Hepatocyte (in vitro differentiated cells): ENCODE data around the gene RUNX1. TPM values are rescaled to one million over a fixed set of nuclear protein-coding genes. Genes with fewer than 3 reads are reported as not detected.

Experiments used
- DNase-seq: peaks from one replicate; pipeline ENCODE4 v3.0.0-alpha.2; 2016; ENCODE audit warnings: low spot score
- H2AFZ ChIP-seq: fragments of 200-600 bp; sonication (generic); 2 replicates; pipeline ENCODE4 v1.6.0; 2016; ENCODE audit warnings: antibody characterized with exemption, mild to moderate bottlenecking
- H3K27ac ChIP-seq: fragments of 200-600 bp; sonication (generic); 2 replicates; pipeline ENCODE4 v1.5.1; 2016; ENCODE audit warnings: mild to moderate bottlenecking
- H3K27me3 ChIP-seq: fragments of 200-600 bp; sonication (generic); 2 replicates; pipeline ENCODE4 v1.6.1; 2016
- H3K36me3 ChIP-seq: fragments of 200-600 bp; sonication (generic); replicated peaks from 2 replicates; pipeline ENCODE4 v1.5.1; 2016; ENCODE audit warnings: low read depth; ENCODE audit not compliant: insufficient read depth
- H3K4me1 ChIP-seq: fragments of 200-600 bp; sonication (generic); 2 replicates; pipeline ENCODE4 v1.5.1; 2016; ENCODE audit warnings: mild to moderate bottlenecking, moderate library complexity; ENCODE audit not compliant: insufficient read depth
- H3K4me2 ChIP-seq: fragments of 200-600 bp; sonication (generic); 2 replicates; pipeline ENCODE4 v1.6.0; 2016
- H3K4me3 ChIP-seq: fragments of 200-600 bp; sonication (generic); 2 replicates; pipeline ENCODE4 v1.5.1; 2016; ENCODE audit warnings: mild to moderate bottlenecking
- H3K79me2 ChIP-seq: fragments of 200-600 bp; sonication (generic); 2 replicates; pipeline ENCODE4 v1.6.0; 2017; ENCODE audit warnings: mild to moderate bottlenecking
- H3K9me2 ChIP-seq: fragments of 200-600 bp; sonication (generic); replicated peaks from 2 replicates; pipeline ENCODE4 v1.6.0; 2017; ENCODE audit warnings: mild to moderate bottlenecking; ENCODE audit not compliant: insufficient read depth
- H3K9me3 ChIP-seq: fragments of 200-600 bp; sonication (generic); 2 replicates; pipeline ENCODE4 v1.5.1; 2016; ENCODE audit warnings: low read depth, mild to moderate bottlenecking
- H4K20me1 ChIP-seq: fragments of 200-600 bp; sonication (generic); 2 replicates; pipeline ENCODE4 v1.6.0; 2016; ENCODE audit warnings: mild to moderate bottlenecking; ENCODE audit not compliant: insufficient read depth, poor library complexity, severe bottlenecking
- CTCF ChIP-seq: fragments of 200-600 bp; sonication (generic); IDR thresholded peaks from 2 replicates; pipeline ENCODE4 v1.5.1; 2016; ENCODE audit warnings: antibody characterized with exemption, mild to moderate bottlenecking; ENCODE audit not compliant: poor library complexity
- EZH2 ChIP-seq: fragments of 200-600 bp; sonication (generic); IDR thresholded peaks from 2 replicates; pipeline ENCODE4 v1.6.1; 2016; ENCODE audit warnings: antibody characterized with exemption, mild to moderate bottlenecking, borderline replicate concordance
- EZH2phosphoT487 ChIP-seq: fragments of 200-600 bp; sonication (generic); IDR thresholded peaks from one replicate; pipeline ENCODE4 v1.6.1; 2018; ENCODE audit warnings: antibody characterized with exemption, mild to moderate bottlenecking, low read depth, moderate library complexity; ENCODE audit not compliant: unreplicated experiment, severe bottlenecking
- WGBS: methylation state at CpG from one replicate; pipeline ENCODE4 v1.1.6; 2016; ENCODE audit warnings: low lambda C conversion rate; ENCODE audit errors: missing lambda C conversion rate; 5-methylcytosine and 5-hydroxymethylcytosine counted together
- polyA plus RNA-seq: library from polyadenylated mRNA; unstranded; fragments of >200 nt; fragmentation: Nextera tagmentation; extraction: Ambion mirVana; gene quantifications from 2 replicates; pipeline ENCODE4 v1.2.1, GENCODE V29; 2016
- total RNA-seq: library from RNA; depleted of rRNA; stranded (reverse); fragments of >200 nt; gene quantifications from 2 replicates; pipeline ENCODE4 v1.2.3, GENCODE V29; 2014

The RUNX1 gene
- total and polyA plus RNA-seq, 2 experiments from 2014 or later = 8.5 to 10.9 TPM

DNA sequence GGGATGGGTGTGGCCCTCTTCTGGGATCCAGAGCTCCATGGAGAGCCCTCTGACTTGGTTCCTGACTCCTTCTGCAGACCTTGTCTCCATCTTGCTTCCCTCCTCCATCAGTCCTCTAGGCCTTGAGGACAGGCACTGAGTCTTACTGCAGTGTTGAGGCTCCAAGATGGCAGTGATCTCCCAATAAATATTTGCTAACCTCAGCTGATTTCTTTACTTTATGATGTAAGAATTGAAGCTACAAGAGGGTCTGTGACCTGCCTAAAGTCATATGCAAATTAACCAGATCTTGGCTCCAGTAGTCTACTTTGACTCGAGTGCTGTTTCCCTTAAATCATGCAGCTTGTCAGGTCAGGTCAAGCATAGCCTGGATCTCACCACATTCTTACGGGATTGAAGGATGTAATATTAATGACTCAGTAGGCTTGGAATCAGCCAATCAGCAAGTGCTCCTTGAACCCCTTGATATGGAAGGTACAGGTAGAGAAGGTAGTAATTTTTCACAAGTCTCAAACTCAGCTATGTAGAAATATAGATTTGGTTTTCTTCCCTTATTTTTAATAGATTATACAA is 287.3 kb downstream of the RUNX1 start:
- H3K79me2 ChIP-seq = no peaks in the 10 kb centered on the region
- H3K4me2 ChIP-seq = no peak overlapping the region
- no peak overlapping the region for H3K27ac ChIP-seq
- H3K36me3 ChIP-seq = no peaks in the 10 kb centered on the region
- H3K27me3 ChIP-seq = no peaks in the 10 kb centered on the region
- H3K9me2 ChIP-seq = no peaks in the 10 kb centered on the region
- no peaks in the 10 kb centered on the region for H3K9me3 ChIP-seq
- H2AFZ ChIP-seq = no peak overlapping the region
- H3K4me1 ChIP-seq = no peaks in the 10 kb centered on the region
- WGBS = 81% methylated on average over 2 of the region's 2 CpGs
- no peaks in the 10 kb centered on the region for H4K20me1 ChIP-seq
- DNase-seq = no peak
- TF ChIP-seq EZH2 (no peak), EZH2phosphoT487 (no peak), CTCF (no peak)
- H3K4me3 ChIP-seq = no peak overlapping the region

DNA sequence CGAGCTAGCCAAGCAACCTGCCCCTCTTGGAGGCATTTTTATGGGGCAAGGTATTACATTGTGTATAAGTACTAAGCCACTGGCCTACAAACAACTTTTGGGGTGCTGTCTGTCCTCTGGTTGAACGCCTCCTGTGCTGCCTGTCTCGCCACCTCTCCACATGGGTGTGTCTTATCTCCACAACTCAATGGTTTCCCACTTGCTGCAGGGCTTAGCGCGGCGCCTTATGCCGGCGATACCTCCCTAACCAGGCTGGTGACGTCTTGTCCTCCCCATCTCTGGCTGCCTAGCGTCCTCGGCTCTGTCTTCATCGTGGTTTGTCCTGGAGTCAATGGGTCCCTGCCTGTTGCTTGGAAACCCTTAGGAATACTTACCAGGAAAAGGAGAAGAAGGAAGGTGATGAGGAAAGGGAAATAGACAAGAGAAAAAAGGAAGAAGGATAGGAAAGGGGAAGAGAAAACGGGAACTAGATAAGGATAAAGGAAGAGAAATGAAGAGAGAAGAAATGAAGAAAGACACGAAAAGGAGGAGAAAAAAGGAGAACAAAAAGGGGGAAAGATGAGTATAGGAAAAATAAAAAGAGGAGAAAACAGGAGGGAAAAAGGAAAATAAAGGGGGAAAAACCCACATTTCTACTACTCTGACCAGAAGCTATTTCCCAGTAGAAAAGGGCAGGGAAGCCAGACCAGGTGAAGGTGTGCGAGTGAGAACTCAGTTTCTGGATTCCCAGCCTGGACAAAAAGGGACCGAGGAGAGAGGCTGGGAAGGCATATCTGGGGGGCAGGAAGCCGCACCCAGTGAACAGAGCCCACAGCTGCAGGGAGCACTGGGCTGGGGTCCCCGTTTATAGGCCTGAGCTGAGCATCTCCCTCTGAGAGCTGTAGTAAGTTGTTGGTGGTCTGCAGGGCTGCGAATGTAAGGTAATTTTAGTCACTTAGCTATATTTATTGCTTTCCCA is 294.1 kb downstream of the RUNX1 start:
- Histone ChIP-seq H4K20me1 (no peaks in the 10 kb centered on the region), H3K36me3 (no peaks in the 10 kb centered on the region), H3K79me2 (no peaks in the 10 kb centered on the region), H3K4me2 (no peak overlapping the region), H3K9me2 (no peaks in the 10 kb centered on the region), H3K27me3 (no peaks in the 10 kb centered on the region), H3K27ac (no peak overlapping the region), H3K4me1 (no peaks in the 10 kb centered on the region), H3K4me3 (no peak overlapping the region), H2AFZ (no peak overlapping the region), H3K9me3 (no peaks in the 10 kb centered on the region)
- no peak for DNase-seq
- TF ChIP-seq CTCF (no peak), EZH2phosphoT487 (no peak), EZH2 (no peak)
- WGBS = 83% methylated on average over 19 of the region's 19 CpGs

DNA sequence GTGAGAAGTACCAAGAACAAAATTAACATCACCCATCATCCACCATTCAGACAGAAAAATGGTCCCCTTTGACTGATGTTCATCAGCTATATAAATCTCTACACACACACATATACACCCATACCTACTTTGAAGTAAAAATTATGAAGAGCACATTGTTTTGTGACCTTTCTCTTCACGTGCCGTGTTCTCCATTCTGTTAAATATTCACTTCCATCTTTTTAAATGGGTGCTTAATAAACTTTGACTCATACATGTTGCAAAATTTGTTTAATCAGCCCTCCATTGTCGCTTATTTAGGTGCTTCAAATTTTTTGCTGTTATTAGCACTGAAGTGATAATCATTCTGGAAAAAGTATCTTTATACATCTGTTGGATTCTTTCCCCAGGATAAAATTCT is 300.2 kb downstream of the RUNX1 start:
- Histone ChIP-seq H3K9me2 (no peaks in the 10 kb centered on the region), H3K4me1 (no peaks in the 10 kb centered on the region), H2AFZ (no peak overlapping the region), H3K9me3 (no peaks in the 10 kb centered on the region), H3K4me3 (no peak overlapping the region), H3K4me2 (no peak overlapping the region), H3K79me2 (no peaks in the 10 kb centered on the region), H3K27me3 (no peaks in the 10 kb centered on the region), H3K27ac (no peak overlapping the region), H4K20me1 (no peaks in the 10 kb centered on the region), H3K36me3 (no peaks in the 10 kb centered on the region)
- no peak for DNase-seq
- no peak for TF ChIP-seq EZH2
- no peak for TF ChIP-seq CTCF
- no peak for TF ChIP-seq EZH2phosphoT487
- 80% methylated on average over 3 of the region's 3 CpGs for WGBS
